HG02973 (cell line): Measurements from ENCODE around the gene ASTN2.

Source experiments
- ATAC-seq: cut with Tn5 transposase; IDR thresholded peaks from one replicate; pipeline ENCODE4 v1.9.1; 2021; ENCODE audit warnings: moderate library complexity; ENCODE audit not compliant: unreplicated experiment

ASTN2 gene

GRCh38 chr9:117182046-117182445 lies 232.8 kb downstream of the ASTN2 start:
- ATAC-seq = no peak

GRCh38 chr9:117180896-117181445 lies 233.9 kb downstream of the ASTN2 start:
- no peak for ATAC-seq

GRCh38 chr9:117178596-117179375 lies 236.1 kb downstream of the ASTN2 start:
- ATAC-seq = no peak

GRCh38 chr9:117170567-117170966 lies 244.3 kb downstream of the ASTN2 start:
- ATAC-seq = no peak

GRCh38 chr9:117169089-117169621 lies 245.7 kb downstream of the ASTN2 start:
- ATAC-seq = no peak

- no peak for ATAC-seq
Observed at GRCh38 chr9:117164512-117164911, 250.3 kb downstream of the ASTN2 start.

GRCh38 chr9:117160254-117160653 lies 254.6 kb downstream of the ASTN2 start:
- ATAC-seq = no peak

GRCh38 chr9:117156771-117157535 lies 257.9 kb downstream of the ASTN2 start:
- ATAC-seq = no peak

GRCh38 chr9:117156144-117156688 lies 258.6 kb downstream of the ASTN2 start:
- ATAC-seq = no peak

- ATAC-seq = no peak
Observed at GRCh38 chr9:117153021-117153420, 261.8 kb downstream of the ASTN2 start.

- ATAC-seq = no peak
Observed at GRCh38 chr9:117151716-117152115, 263.1 kb downstream of the ASTN2 start.

GRCh38 chr9:117149996-117150395 lies 264.9 kb downstream of the ASTN2 start:
- no peak for ATAC-seq

- ATAC-seq = no peak
Observed at GRCh38 chr9:117145811-117146490, 268.9 kb downstream of the ASTN2 start.

GRCh38 chr9:117145081-117145480 lies 269.8 kb downstream of the ASTN2 start:
- no peak for ATAC-seq

- ATAC-seq = no peak
Observed at GRCh38 chr9:117138231-117138630, 276.6 kb downstream of the ASTN2 start.

GRCh38 chr9:117136461-117136860 lies 278.4 kb downstream of the ASTN2 start:
- ATAC-seq = no peak

- ATAC-seq = no peak
Observed at GRCh38 chr9:117135501-117136098, 279.3 kb downstream of the ASTN2 start.

- no peak for ATAC-seq
Observed at GRCh38 chr9:117134826-117135500, 279.9 kb downstream of the ASTN2 start.

GRCh38 chr9:117126871-117127270 lies 288.0 kb downstream of the ASTN2 start:
- ATAC-seq = no peak

GRCh38 chr9:117125531-117125930 lies 289.3 kb downstream of the ASTN2 start:
- ATAC-seq = no peak
